GM06990 (cell line): ENCODE data around the gene SDR42E1.

Source experiments
- DNase-seq: peaks from one replicate; pipeline ENCODE4 v3.0.0-alpha.2; 2011; ENCODE audit not compliant: insufficient read length; ENCODE audit errors: extremely low read depth
- H3K27me3 ChIP-seq: replicated peaks from 2 replicates; pipeline ENCODE4 v1.6.0; 2011; ENCODE audit warnings: low read length; ENCODE audit not compliant: control insufficient read depth, insufficient read depth
- H3K36me3 ChIP-seq: 2 replicates; pipeline ENCODE4 v1.5.1; 2011; ENCODE audit warnings: low read length; ENCODE audit not compliant: control insufficient read depth, insufficient read depth
- H3K4me3 ChIP-seq: replicated peaks from 2 replicates; pipeline ENCODE4 v1.5.1; 2011; ENCODE audit warnings: low read depth, mild to moderate bottlenecking, control low read depth, low read length
- TF ChIP-seq, protein P1 (sequence below): IDR thresholded peaks from 2 replicates; pipeline ENCODE4 v1.5.1; 2011; ENCODE audit warnings: low read length, control low read depth, mild to moderate bottlenecking, inconsistent platforms; ENCODE audit not compliant: insufficient read depth, poor library complexity, severe bottlenecking

SDR42E1 gene

DNA sequence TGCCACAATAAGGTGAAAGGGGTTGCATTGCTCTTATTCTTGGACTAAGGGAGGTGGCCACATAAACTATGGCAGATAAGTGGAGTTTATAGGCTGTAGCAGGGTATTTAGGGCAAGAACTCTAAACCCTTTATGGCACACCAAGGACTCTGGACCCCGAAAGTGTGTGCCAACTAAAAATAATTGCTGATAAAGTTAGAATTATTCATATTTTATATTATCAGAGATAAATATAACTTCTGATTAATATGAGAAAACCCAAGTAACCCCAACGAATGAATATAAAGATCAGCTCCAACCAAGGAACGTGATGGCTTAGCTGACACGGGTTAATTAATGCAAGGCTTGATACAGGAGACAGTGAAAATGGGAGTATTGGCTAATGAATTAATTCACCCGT is 8.8 kb upstream of the SDR42E1 start:
- Histone ChIP-seq H3K36me3 (no peaks in the 10 kb centered on the region), H3K4me3 (no peak overlapping the region), H3K27me3 (no peaks in the 10 kb centered on the region; the same call in 1 of the 2 replicates)
- TF ChIP-seq, protein P1, sequence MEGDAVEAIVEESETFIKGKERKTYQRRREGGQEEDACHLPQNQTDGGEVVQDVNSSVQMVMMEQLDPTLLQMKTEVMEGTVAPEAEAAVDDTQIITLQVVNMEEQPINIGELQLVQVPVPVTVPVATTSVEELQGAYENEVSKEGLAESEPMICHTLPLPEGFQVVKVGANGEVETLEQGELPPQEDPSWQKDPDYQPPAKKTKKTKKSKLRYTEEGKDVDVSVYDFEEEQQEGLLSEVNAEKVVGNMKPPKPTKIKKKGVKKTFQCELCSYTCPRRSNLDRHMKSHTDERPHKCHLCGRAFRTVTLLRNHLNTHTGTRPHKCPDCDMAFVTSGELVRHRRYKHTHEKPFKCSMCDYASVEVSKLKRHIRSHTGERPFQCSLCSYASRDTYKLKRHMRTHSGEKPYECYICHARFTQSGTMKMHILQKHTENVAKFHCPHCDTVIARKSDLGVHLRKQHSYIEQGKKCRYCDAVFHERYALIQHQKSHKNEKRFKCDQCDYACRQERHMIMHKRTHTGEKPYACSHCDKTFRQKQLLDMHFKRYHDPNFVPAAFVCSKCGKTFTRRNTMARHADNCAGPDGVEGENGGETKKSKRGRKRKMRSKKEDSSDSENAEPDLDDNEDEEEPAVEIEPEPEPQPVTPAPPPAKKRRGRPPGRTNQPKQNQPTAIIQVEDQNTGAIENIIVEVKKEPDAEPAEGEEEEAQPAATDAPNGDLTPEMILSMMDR, result no peak
- no peak for DNase-seq

DNA sequence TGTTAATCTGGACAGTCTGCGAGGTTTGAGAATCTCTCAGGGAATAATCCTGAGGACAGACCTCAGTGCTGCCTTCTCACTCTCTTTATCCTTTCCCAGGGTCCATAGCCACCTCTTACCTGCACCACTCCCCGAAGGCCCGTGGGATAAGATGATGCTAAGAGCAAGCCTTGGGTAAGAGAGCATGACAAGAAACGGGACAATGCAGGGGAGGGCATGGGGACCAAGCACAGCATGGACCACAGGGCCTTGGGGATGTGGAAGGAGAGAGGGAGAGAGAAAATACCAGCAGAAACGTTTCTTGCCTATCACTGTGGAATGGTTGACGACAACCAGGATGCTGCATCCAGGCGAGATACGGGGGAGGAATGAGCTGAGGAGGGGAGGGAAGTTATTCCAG is 8.3 kb upstream of the SDR42E1 start:
- no peak for DNase-seq
- H3K36me3 ChIP-seq, result no peaks in the 10 kb centered on the region
- H3K4me3 ChIP-seq, result no peak overlapping the region
- TF ChIP-seq, protein P1, result no peak
- H3K27me3 ChIP-seq, result no peaks in the 10 kb centered on the region; the same call in 1 of the 2 replicates

DNA sequence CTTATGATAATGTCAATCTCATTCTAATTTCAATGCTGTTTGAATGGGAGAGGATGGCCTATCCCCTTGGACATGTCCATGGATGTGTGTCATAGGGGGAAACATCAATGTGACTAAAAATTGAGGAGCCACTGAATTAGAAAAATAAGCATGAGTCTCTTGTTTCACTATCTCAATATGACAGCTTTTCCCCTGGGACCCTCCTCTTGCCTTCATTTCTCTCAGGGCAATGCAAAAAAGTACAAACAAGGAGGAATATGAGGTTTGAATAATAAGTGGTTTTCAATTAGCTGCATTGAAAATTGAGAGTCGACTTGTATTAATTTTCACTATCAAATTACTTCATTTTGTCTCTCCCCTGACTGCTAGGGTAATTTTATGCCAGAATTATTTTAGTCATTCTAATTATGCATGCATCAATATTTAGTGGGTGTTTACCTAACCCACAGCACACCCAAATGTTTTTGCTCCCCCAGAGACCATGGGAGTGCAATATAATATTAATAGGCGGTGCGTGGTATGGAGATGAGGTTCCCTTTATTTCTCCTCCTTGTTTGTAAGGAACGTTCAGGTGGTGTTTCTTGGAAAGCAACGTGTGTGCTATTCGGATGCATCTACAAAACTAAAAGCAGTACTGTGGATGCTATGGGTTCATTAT is 6.8 kb upstream of the SDR42E1 start:
- no peaks in the 10 kb centered on the region for H3K36me3 ChIP-seq
- H3K27me3 ChIP-seq, result no peaks in the 10 kb centered on the region
- no peak for DNase-seq
- TF ChIP-seq, protein P1, result no peak
- no peak overlapping the region for H3K4me3 ChIP-seq

DNA sequence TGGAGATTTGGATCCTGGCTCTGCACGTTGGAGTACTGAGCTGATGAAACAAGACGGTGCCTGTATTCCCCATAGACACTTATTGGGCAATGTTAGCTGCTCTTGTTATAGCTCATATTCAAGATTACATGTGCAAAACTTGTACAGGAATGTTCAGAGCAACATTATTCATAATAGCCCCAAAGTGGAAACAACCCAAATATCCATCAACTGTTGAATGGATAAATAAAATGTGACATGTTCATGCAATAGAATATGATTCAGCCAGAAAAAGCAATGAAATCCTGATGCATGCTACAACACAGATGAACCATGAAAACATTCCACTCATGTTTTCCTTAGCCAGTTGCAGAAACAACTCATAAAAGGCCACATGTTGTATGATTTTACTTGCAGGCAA is 5.7 kb upstream of the SDR42E1 start:
- no peaks in the 10 kb centered on the region for H3K27me3 ChIP-seq
- DNase-seq, result no peak
- no peaks in the 10 kb centered on the region for H3K36me3 ChIP-seq
- H3K4me3 ChIP-seq, result no peak overlapping the region
- TF ChIP-seq, protein P1, result no peak

DNA sequence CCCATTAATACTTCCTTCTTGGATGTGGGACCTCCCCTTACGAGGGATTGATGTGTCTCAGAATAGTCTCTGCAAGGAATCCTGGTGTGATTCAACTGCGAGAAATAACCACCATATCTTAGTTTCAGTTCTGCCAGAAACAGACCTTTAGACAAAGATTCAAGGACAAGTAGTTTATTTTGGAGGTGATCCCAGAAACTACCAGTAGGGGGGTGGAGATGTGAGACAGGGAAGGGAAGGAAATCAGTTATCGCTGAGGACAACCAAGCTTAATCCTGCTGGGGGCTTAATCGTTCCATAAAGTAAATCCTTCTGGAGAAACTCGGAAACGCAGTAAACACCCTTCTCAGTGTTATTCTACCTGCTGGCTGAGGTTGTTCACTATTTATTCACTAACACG is 5.0 kb upstream of the SDR42E1 start:
- DNase-seq, result no peak
- Histone ChIP-seq H3K27me3 (no peaks in the 10 kb centered on the region), H3K36me3 (no peaks in the 10 kb centered on the region), H3K4me3 (no peak overlapping the region)
- TF ChIP-seq, protein P1, result no peak

DNA sequence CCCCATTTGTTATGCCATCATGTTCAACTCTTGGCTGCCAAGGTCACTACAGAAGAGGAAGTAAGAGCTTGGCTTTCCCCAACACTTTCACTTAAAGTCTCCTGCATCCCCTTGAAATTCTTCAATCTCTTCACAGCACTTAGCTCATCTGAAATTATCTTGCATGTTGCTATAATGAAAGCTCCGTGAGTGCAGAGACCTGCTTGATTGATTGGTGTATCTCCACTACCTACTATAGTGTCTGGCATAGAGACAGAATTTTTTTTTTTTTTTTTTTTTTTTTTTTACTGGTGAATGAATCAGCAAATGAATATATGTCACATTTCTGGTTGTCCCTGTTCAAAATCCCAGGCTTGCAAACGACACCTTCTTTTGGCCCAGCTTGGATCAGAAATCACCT is 1.9 kb upstream of the SDR42E1 start:
- Histone ChIP-seq H3K36me3 (no peaks in the 10 kb centered on the region), H3K4me3 (no peak overlapping the region), H3K27me3 (no peaks in the 10 kb centered on the region)
- DNase-seq, result no peak
- TF ChIP-seq, protein P1, result no peak
